ENCODE results near the gene TMEM175. TPM values are rescaled to one million over a fixed set of nuclear protein-coding genes. Genes with fewer than 3 reads are reported as not detected.

The TMEM175 gene
- total RNA-seq, 1 experiment from 2014 or later, result 18.8 TPM

GRCh38 chr4:898869-899555 lies 33.2 kb upstream of the TMEM175 start:
- Mint-ChIP-seq H3K27ac (ENCODE audit: unreplicated experiment) (no peak overlapping the region), H3K36me3 (ENCODE audit: insufficient read depth, unreplicated experiment) (peaks cover 15% of the 10 kb centered on the region), H3K9me3 (ENCODE audit: low read depth, unreplicated experiment) (no peaks in the 10 kb centered on the region), H3K4me3 (ENCODE audit: low read depth, unreplicated experiment) (no peak overlapping the region), H3K4me1 (ENCODE audit: low read depth, unreplicated experiment) (no peaks in the 10 kb centered on the region), H3K27me3 (ENCODE audit: unreplicated experiment) (no peaks in the 10 kb centered on the region)
- CTCF ChIA-PET, result no interaction called here
- no peak for TF ChIP-seq CTCF (IDR thresholded peaks at IDR 0.05; ENCODE audit: unreplicated experiment)
- DNase-seq, result no peak
- no TSS peak for BruUV-seq (replicated peaks)
- intact Hi-C loops (cut with micrococcal nuclease; ENCODE audit: unreplicated experiment), result no loop called here

- H3K4me3 Mint-ChIP-seq (ENCODE audit: low read depth, unreplicated experiment), result no peak overlapping the region
- CTCF ChIA-PET, result no interaction called here
- H3K36me3 Mint-ChIP-seq (ENCODE audit: insufficient read depth, unreplicated experiment), result peaks cover 12% of the 10 kb centered on the region
- no peaks in the 10 kb centered on the region for H3K27me3 Mint-ChIP-seq (ENCODE audit: unreplicated experiment)
- no peaks in the 10 kb centered on the region for H3K4me1 Mint-ChIP-seq (ENCODE audit: low read depth, unreplicated experiment)
- DNase-seq, result no peak
- no peaks in the 10 kb centered on the region for H3K9me3 Mint-ChIP-seq (ENCODE audit: low read depth, unreplicated experiment)
- BruUV-seq (replicated peaks), result no TSS peak
- no peak overlapping the region for H3K27ac Mint-ChIP-seq (ENCODE audit: unreplicated experiment)
- intact Hi-C loops (cut with micrococcal nuclease; ENCODE audit: unreplicated experiment), result no loop called here
- no peak for TF ChIP-seq CTCF (IDR thresholded peaks at IDR 0.05; ENCODE audit: unreplicated experiment)
Observed at GRCh38 chr4:899556-899906, 32.7 kb upstream of the TMEM175 start.

GRCh38 chr4:900073-900472 lies 32.2 kb upstream of the TMEM175 start:
- Mint-ChIP-seq H3K27ac (ENCODE audit: unreplicated experiment) (no peak overlapping the region), H3K27me3 (ENCODE audit: unreplicated experiment) (no peaks in the 10 kb centered on the region), H3K9me3 (ENCODE audit: low read depth, unreplicated experiment) (no peaks in the 10 kb centered on the region), H3K36me3 (ENCODE audit: insufficient read depth, unreplicated experiment) (peaks cover 12% of the 10 kb centered on the region), H3K4me1 (ENCODE audit: low read depth, unreplicated experiment) (no peaks in the 10 kb centered on the region), H3K4me3 (ENCODE audit: low read depth, unreplicated experiment) (no peak overlapping the region)
- CTCF ChIA-PET, result no interaction called here
- BruUV-seq (replicated peaks), result no TSS peak
- no peak for TF ChIP-seq CTCF (IDR thresholded peaks at IDR 0.05; ENCODE audit: unreplicated experiment)
- DNase-seq, result no peak
- intact Hi-C loops (cut with micrococcal nuclease; ENCODE audit: unreplicated experiment), result no loop called here

DNA sequence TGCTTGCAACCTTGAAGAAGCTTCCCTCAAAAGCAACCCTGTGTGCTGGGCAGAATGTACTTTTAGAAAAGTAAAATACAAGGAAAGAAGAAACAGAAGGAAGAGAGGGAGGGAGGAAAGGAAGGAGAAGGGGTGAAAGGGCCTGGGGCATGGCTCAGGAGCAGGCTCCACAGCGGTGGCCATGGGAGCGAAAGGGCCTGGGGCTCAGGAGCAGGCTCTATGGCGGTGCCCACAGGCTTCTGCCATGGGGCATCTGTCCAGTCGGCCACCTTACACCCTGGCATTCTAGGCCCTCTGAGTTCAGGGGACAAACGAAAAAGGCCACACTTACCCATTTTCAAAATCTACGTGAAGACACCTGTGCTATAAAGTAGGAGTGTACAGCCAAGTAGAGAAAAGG lies 31.5 kb upstream of the TMEM175 start:
- CTCF ChIA-PET, result no interaction called here
- no peak overlapping the region for H3K4me3 Mint-ChIP-seq (ENCODE audit: low read depth, unreplicated experiment)
- peaks cover 12% of the 10 kb centered on the region for H3K36me3 Mint-ChIP-seq (ENCODE audit: insufficient read depth, unreplicated experiment)
- no peaks in the 10 kb centered on the region for H3K27me3 Mint-ChIP-seq (ENCODE audit: unreplicated experiment)
- intact Hi-C loops (cut with micrococcal nuclease; ENCODE audit: unreplicated experiment), result no loop called here
- H3K27ac Mint-ChIP-seq (ENCODE audit: unreplicated experiment), result no peak overlapping the region
- no peaks in the 10 kb centered on the region for H3K9me3 Mint-ChIP-seq (ENCODE audit: low read depth, unreplicated experiment)
- H3K4me1 Mint-ChIP-seq (ENCODE audit: low read depth, unreplicated experiment), result no peaks in the 10 kb centered on the region
- BruUV-seq (replicated peaks), result no TSS peak
- no peak for DNase-seq
- no peak for TF ChIP-seq CTCF (IDR thresholded peaks at IDR 0.05; ENCODE audit: unreplicated experiment)

All from Calu3 (cell line).